ENCODE measurements around the gene TPP1.

DNA sequence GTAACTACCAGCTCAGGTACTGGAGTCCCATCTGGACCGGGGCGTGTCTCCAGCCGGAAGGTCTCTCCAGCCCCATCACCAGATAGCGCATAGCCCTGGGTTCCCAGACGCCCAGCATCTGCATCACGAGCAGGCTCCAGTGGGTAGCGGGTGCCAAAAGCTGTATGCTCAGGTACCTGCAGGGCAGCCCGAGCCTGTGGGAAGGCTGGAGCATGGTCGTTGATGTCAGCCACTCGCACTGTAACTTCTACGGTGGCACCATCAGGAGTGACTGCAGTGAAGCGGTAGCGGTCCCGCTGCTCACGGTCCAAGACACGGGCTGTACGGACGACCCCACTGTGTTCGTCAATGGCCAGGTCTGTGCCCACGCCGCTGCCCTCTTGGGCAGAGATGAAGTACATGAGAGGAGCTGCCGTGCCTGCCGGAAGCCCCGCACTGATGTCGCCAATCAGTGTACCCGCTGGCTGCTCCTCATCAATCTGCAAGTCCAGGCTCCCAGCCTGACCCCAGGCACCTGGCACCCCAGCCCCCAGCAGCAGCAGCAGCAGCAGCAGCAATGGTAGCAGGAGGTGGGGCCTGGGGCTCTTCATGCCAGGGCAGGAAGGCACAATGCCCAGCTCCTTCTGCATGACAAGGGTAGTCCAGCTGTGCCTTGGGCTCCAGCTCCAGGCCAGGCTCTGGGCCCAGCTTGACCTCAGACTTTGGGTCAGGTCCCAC, 21.9 kb upstream of the TPP1 start:
- no peak for TF ChIP-seq POLR2A (IDR thresholded peaks at IDR 0.05)
- TF ChIP-seq, protein P1, sequence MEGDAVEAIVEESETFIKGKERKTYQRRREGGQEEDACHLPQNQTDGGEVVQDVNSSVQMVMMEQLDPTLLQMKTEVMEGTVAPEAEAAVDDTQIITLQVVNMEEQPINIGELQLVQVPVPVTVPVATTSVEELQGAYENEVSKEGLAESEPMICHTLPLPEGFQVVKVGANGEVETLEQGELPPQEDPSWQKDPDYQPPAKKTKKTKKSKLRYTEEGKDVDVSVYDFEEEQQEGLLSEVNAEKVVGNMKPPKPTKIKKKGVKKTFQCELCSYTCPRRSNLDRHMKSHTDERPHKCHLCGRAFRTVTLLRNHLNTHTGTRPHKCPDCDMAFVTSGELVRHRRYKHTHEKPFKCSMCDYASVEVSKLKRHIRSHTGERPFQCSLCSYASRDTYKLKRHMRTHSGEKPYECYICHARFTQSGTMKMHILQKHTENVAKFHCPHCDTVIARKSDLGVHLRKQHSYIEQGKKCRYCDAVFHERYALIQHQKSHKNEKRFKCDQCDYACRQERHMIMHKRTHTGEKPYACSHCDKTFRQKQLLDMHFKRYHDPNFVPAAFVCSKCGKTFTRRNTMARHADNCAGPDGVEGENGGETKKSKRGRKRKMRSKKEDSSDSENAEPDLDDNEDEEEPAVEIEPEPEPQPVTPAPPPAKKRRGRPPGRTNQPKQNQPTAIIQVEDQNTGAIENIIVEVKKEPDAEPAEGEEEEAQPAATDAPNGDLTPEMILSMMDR (IDR thresholded peaks at IDR 0.05) = no peak
